EL (cell line): ENCODE results near the gene OR2M5.

Experiments used
- DNase-seq: peaks from one replicate; pipeline ENCODE4 v3.0.0-alpha.2; 2016

OR2M5 gene

DNA sequence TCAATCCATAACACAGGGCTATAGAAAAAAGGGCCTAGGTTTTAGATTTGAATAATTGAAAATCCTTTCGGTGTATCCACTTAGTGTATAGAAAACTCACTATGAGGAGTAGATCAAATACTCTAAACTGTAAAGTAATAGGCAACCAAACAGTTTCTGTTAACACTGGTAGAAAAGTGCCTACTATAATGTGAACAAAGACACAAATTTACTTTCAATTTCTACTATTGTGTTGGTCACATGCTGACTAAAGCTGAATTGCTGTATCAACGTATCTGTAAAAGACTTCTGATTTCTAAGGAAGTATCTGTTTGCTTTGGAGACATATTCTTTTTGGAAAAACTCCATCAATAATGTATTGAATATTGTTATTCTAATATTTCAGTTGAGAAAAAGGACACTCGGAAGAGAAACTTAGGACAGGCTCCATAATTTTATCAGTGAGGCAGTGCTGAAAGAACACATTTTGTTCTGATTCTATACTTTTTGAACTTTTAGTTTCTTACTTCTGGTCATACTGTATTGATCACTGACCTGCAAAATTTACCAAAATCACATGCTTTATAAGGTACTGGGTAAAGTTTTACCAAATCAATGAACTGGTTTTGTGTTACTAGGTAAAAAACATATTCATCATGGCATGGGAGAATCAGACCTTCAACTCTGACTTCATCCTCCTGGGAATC, at the start of gene OR2M5:
OR2M5 (plus strand) TSS at position 636 of the 686 bp plus-strand sequence; CDS start at position 636, 0 bp downstream.
- no peak for DNase-seq

DNA sequence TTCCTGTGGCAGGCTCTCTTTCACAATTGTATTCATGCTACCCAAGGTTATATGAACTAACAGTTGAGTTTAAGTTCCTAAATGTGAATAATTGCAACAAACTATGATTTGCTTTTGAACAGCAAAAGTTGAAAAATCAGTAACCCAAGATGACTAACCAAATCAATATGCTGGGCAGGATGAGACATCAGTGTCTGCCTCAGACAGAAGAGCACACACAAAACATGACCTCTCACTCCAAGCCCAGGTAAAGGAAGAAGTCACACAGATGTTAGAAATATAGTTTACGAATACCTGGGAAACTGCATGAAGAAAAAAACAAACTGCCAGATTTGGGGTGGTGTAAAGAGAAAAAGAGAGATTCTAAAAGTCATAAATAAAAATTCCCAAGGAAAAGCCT, 46.4 kb upstream of the OR2M5 start:
- DNase-seq: no peak

DNA sequence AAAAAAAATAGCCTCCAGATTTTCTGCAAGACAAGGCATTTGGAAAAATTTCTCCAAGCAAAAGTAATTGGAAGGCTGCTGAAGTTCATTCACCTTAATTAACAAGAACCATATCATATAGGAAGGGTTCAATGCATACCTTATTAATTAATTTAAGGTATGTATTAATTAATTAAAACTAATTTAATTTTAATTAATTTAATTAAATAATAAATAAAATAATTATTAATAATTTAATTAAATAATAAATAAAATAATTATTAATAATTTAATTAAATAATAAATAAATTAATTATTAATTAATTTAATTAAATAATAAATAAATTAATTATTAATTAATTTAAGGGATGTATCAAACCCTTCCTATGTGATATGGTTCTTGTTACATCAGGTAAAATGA, 42.1 kb upstream of the OR2M5 start:
- DNase-seq: no peak

DNA sequence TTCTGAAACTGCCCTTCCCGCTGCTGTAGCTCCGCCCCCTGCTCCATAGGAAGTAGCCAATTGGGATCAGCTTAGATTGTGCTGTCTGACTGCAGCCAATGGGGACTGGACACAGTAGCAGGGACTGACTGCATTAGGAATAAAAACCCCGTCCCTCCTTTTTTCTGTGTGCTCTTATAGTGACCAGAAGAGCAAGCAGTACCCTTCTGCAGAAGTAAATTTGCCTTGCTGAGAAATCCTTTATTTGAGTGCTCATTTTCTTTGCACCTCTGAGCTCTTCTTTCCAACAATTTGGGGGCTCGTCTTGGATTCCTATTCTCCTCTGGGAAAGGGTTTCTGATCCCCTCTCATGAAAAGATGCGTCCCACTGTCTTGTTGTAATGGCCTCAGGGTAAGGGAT, 33.8 kb upstream of the OR2M5 start:
- no peak for DNase-seq

- no peak for DNase-seq
These were observed 30.1 kb upstream of the OR2M5 start for GRCh38 chr1:248114890-248115289.

DNA sequence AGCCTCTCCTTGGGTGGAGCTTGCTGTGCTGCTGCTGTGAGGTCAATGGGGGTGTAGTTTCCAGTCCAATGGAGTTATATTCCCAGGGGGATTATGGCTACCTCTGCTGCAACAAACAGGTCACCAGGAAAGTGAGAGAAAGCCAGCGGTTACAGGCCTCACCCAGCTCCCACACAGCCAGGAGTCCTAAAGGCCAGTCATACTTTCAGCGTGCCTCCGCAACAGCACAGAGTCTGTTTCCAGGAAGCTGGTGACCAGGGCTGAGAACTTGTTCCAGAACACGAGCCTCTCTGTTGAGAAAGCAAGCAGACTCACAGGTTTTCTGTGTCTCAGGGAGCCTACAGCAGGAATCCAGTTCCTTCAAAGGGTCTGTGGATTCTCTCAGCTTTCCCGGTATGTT, 17.3 kb upstream of the OR2M5 start:
- no peak for DNase-seq

DNA sequence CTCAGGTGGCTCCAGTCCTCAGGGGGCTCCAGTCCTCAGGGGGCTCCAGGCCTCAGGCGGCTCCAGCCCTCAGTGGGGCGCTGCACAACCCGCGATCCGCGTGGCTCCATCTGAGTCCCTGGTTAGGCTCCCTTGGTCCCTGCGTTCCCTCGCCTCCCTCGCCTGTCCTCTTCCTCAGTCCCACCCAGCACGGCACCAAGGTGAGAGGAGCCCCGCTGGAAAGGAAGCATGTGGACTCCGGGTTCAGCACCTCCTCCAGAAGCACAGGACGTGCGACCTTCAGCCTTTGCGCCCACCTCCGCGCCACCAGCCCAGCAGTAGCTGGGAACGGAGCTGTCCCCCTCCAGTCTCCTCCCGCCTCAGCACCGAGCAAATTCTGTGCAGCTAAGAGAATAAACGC, 8.1 kb upstream of the OR2M5 start:
- no peak for DNase-seq

- DNase-seq: no peak
These were observed 4.1 kb upstream of the OR2M5 start for GRCh38 chr1:248140846-248141245.

GRCh38 chr1:248143311-248143710, 1.6 kb upstream of the OR2M5 start:
- DNase-seq: no peak

DNA sequence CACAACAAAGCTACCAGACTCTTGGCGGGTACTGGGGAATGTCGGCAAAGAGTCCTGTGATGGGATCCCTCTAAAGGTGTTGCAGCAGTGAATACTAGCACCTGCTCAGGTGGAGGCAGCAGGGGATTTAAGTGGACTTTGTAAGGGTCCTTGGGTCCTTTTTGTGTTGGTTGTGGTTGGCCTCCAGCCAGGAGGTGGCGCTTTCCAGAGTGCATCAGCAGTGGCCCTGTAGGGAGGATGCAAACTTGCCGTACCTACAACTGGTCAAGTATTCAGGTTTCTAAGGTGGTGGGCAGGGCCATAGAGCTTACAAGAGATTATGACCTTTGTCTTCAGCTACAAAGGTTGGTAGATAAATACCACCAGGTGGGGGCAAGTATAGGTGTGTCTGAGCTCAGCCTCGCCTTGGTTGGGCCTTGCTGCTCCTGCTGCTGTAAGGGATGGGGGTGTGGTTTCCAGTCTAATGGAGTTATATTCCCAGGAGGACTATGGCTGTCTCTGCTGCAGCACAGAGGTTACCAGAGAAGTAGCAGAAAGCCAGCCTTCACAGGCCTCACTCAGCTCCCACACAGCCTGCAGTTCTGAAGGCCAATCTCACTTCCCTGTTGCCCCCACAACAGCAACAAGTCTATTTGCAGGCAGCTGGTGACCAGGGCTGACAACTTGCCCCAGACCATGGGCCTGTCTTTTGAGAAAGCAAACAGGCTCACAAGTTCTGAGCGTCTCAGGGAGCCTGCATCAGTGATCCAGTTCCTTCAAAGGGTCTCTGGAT, 7.3 kb downstream of the OR2M5 start:
- no peak for DNase-seq

DNA sequence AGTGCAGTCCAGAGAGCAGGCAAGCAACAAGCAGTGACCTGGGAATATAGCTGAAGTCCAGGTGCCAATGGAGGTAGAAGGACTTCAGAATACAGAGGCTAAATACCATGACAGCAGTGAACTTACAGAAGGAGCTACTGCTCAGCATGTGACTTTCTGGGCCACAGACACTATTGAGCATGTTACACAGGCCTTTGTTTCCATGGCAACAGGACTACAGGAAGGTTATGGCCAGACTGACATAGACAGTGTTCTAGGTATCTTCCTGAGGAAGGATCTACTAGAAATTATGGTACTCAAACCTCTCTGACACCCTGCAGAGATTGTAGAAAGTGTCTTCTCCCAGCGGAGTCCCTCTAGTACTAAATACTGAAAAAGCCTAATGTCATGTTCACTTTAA, 11.0 kb downstream of the OR2M5 start:
- DNase-seq: no peak

GRCh38 chr1:248158758-248159157, 13.8 kb downstream of the OR2M5 start:
- DNase-seq: no peak

DNA sequence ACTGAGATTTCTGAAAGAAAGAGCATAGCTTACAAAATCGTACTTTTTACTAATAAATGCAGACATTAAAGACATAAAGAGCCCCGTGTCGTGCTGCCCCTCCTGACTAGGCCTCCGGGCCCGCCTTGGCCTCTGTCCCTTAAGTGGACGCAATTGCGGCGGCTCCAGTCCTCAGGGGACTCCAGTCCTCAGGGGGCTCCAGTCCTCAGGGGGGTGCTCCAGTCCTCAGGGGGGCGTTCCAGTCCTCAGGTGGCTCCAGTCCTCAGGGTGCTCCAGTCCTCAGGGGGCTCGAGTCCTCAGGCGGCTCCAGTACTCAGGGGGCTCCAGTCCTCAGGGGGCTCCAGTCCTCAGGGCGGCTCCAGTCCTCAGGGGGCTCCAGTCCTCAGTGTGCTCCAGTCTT, 19.1 kb downstream of the OR2M5 start:
- no peak for DNase-seq

GRCh38 chr1:248165186-248165585, 20.2 kb downstream of the OR2M5 start:
- DNase-seq: no peak

GRCh38 chr1:248174521-248174920, 29.6 kb downstream of the OR2M5 start, which contains the start of gene OR2M2:
TSS of gene OR2M2 (plus strand) at chr1:248174821. CDS start at chr1:248179986, 5,165 bp downstream.
- DNase-seq: no peak

- no peak for DNase-seq
These were observed 39.0 kb downstream of the OR2M5 start for GRCh38 chr1:248183996-248184395.

DNA sequence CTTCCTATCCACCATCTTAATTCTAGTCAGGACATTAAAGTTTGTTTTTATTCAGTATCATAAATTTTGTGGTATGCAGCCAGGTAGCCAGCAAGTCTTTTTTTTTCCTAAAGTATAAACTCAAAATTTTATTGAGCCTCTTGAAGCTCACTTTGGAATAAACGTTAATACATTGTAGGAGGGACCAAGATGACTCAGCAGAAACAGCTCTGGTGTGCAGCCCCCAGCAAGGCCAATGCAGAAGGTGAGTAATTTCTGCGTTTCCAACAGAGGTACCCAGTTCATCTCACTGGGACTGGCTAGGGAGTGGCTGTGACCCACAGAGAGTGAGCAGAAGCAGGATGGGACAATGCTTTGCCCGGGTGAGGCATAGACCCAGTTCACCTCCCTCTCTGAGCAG, 42.4 kb downstream of the OR2M5 start:
- no peak for DNase-seq

- no peak for DNase-seq
These were observed 44.1 kb downstream of the OR2M5 start for GRCh38 chr1:248189026-248189425.

DNA sequence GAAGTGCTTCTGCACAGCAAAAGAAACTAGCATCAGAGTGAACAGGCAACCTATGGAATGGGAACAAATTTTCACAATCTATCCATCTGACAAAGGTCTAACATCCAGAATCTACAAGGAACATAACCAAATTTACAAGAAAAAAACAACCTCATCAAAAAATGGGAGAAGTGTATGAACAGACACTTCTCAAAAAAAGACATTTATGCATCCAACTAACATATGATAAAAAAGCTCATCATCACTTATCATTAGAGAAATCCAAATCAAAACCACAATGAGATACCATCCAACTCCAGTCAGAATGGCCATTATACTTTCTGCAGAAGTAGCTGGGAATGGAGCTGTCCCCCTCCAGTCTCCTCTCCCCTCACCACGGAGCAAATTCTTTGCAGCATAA, 49.2 kb downstream of the OR2M5 start:
- DNase-seq: no peak
